OCI-LY7 (cell line): ENCODE measurements around the gene ZMYND19. TPM values are rescaled to one million over a fixed set of nuclear protein-coding genes. Genes with fewer than 3 reads are reported as not detected.
"Not testable (repeated sequence)": the region's sequence is repeated elsewhere in the genome, so short reads cannot be mapped to it uniquely, and the experiment has no call there.

Source experiments
- BruUV-seq: library from RNA; stranded (reverse); fragments of 400-500 nt; replicated peaks from 2 replicates; lab custom pipeline; 2021; lab: Mats Ljungman, UMichigan
- CTCF ChIA-PET: fragments of 300-600 bp; sonication (Branson Sonifier 250); formaldehyde crosslinking; loops from one replicate; lab custom pipeline; 2022; ENCODE audit warnings: antibody characterized with exemption; ENCODE audit not compliant: unreplicated experiment; lab: Charles Lee
- POLR2A ChIA-PET: fragments of 300-600 bp; sonication (Branson Sonifier 250); formaldehyde crosslinking; loops from one replicate; lab custom pipeline; 2022; ENCODE audit warnings: antibody characterized with exemption; lab: Charles Lee
- DNase-seq: peaks from one replicate; pipeline ENCODE4 v3.0.0-alpha.2; 2015; ENCODE audit warnings: low spot score
- H2AFZ ChIP-seq: fragments of 200-600 bp; sonication (generic), shearing (Covaris generic); 2 replicates; pipeline ENCODE4 v1.6.1; 2014; ENCODE audit warnings: mild to moderate bottlenecking, antibody characterized with exemption, low read length, moderate library complexity
- H3K27ac ChIP-seq: fragments of 200-600 bp; sonication (generic); 2 replicates; pipeline ENCODE4 v1.5.1; 2014; ENCODE audit warnings: mixed run types, low read depth, mild to moderate bottlenecking, moderate library complexity, low read length, inconsistent platforms; ENCODE audit not compliant: poor library complexity, severe bottlenecking
- H3K36me3 ChIP-seq: fragments of 200-600 bp; sonication (generic); 2 replicates; pipeline ENCODE4 v1.6.1; 2014; ENCODE audit warnings: mild to moderate bottlenecking, antibody characterized with exemption, low read length, moderate library complexity, mixed read lengths; ENCODE audit not compliant: insufficient read depth
- H3K4me1 ChIP-seq: fragments of 200-600 bp; sonication (generic); 2 replicates; pipeline ENCODE4 v1.5.1; 2014; ENCODE audit warnings: mild to moderate bottlenecking, low read length; ENCODE audit not compliant: insufficient read depth, poor library complexity, severe bottlenecking
- H3K4me2 ChIP-seq: fragments of 200-600 bp; sonication (generic); 2 replicates; pipeline ENCODE4 v1.6.1; 2014; ENCODE audit warnings: mild to moderate bottlenecking, low read length
- H3K4me3 ChIP-seq: fragments of 200-600 bp; sonication (generic); 2 replicates; pipeline ENCODE4 v1.5.1; 2014; ENCODE audit warnings: mild to moderate bottlenecking, low read depth, low read length; ENCODE audit not compliant: poor library complexity, severe bottlenecking
- H3K79me2 ChIP-seq: fragments of 200-600 bp; sonication (generic); 2 replicates; pipeline ENCODE4 v1.6.1; 2016; ENCODE audit warnings: low read depth, mild to moderate bottlenecking, low read length, moderate library complexity, mixed read lengths; ENCODE audit not compliant: insufficient read depth
- H3K9me2 ChIP-seq: fragments of 200-600 bp; sonication (generic); 2 replicates; pipeline ENCODE4 v1.6.1; 2016; ENCODE audit warnings: mild to moderate bottlenecking, low read length, mixed read lengths; ENCODE audit not compliant: insufficient read depth
- H3K9me3 ChIP-seq: fragments of 200-600 bp; sonication (generic); 2 replicates; pipeline ENCODE4 v1.6.1; 2014; ENCODE audit warnings: mild to moderate bottlenecking, mixed run types, low read length, mixed read lengths
- H4K20me1 ChIP-seq: fragments of 200-600 bp; sonication (generic); 2 replicates; pipeline ENCODE4 v1.6.1; 2014; ENCODE audit warnings: mild to moderate bottlenecking, antibody characterized with exemption, low read length, moderate library complexity, mixed read lengths; ENCODE audit not compliant: insufficient read depth
- CTCF ChIP-seq: fragments of 200-600 bp; sonication (generic); conservative IDR thresholded peaks from 2 replicates; pipeline ENCODE4 v1.5.1; 2014; ENCODE audit warnings: mild to moderate bottlenecking, antibody characterized with exemption, low read length, moderate library complexity, mixed read lengths
- EZH2phosphoT487 ChIP-seq: fragments of 200-600 bp; sonication (generic); IDR thresholded peaks from 2 replicates; pipeline ENCODE4 v1.6.1; 2018; ENCODE audit warnings: low read depth, borderline replicate concordance, mild to moderate bottlenecking, mixed run types, antibody characterized with exemption, low read length, moderate library complexity, mixed read lengths
- intact Hi-C: fragments of 100-400 bp; cut with micrococcal nuclease; formaldehyde crosslinking; loops from one replicate; pipeline ENCODE4 v1.10.0; 2022; ENCODE audit not compliant: unreplicated experiment
- total RNA-seq, 2 experiments: library from RNA; depleted of rRNA in 1 of 2; stranded (reverse); fragments of >200 nt in 1 of 2; shearing (Covaris generic) in 1 of 2; gene quantifications; 2 replicates each; pipeline ENCODE4 v1.2.3, GENCODE V29; 2014 to 2022

ZMYND19 gene
- total RNA-seq, 2 experiments from 2014 or later, result 48.4 to 65.8 TPM

DNA sequence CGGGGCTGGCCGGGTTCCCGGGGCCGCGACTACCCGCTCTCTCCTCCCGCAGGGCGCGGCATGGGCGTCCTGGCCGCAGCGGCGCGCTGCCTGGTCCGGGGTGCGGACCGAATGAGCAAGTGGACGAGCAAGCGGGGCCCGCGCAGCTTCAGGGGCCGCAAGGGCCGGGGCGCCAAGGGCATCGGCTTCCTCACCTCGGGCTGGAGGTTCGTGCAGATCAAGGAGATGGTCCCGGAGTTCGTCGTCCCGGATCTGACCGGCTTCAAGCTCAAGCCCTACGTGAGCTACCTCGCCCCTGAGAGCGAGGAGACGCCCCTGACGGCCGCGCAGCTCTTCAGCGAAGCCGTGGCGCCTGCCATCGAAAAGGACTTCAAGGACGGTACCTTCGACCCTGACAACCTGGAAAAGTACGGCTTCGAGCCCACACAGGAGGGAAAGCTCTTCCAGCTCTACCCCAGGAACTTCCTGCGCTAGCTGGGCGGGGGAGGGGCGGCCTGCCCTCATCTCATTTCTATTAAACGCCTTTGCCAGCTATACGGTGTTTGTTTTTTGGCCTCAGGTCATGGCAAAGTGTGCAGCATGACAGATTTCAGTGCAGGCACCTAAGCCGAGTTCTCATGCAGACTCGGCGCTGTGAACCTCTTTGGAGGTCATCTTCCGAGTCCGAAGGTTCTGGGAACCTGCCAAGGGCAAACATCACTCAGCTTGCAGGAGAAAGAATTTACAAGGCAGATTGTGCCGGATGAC is 38.1 kb downstream of the ZMYND19 start:
- peak overlapping the region; percentile 84 for H3K4me2 ChIP-seq
- TF ChIP-seq CTCF, result no peak
- no peak for TF ChIP-seq EZH2phosphoT487
- CTCF ChIA-PET, result interaction anchor here (0.7 kb wide), 1 partner anchor 42 kb away, joined by 3 read pairs; no protein-coding TSS in a partner anchor
- BruUV-seq, result TSS peak; percentile 100
- H3K9me3 ChIP-seq, result no peaks in the 10 kb centered on the region
- no peaks in the 10 kb centered on the region for H3K9me2 ChIP-seq
- DNase-seq, result peak; percentile 32
- H2AFZ ChIP-seq, result 0 out of 2 replicates have a peak overlapping the region, but pooled peaks have one; percentile 13
- peak overlapping the region; percentile 78 for H3K4me3 ChIP-seq
- H3K79me2 ChIP-seq, result peaks cover 6% of the 10 kb centered on the region; the same call in 1 of the 2 replicates
- H3K4me1 ChIP-seq, result peaks cover 16% of the 10 kb centered on the region
- no peaks in the 10 kb centered on the region for H4K20me1 ChIP-seq
- intact Hi-C loops, result no loop called here
- H3K36me3 ChIP-seq, result peaks cover 44% of the 10 kb centered on the region
- POLR2A ChIA-PET, result interaction anchor here (0.5 to 0.7 kb wide), 4 partner anchors 70 to 1927 kb away, joined by 3 to 6 read pairs (median 3); no protein-coding TSS in a partner anchor
- peak overlapping the region; percentile 52 for H3K27ac ChIP-seq

DNA sequence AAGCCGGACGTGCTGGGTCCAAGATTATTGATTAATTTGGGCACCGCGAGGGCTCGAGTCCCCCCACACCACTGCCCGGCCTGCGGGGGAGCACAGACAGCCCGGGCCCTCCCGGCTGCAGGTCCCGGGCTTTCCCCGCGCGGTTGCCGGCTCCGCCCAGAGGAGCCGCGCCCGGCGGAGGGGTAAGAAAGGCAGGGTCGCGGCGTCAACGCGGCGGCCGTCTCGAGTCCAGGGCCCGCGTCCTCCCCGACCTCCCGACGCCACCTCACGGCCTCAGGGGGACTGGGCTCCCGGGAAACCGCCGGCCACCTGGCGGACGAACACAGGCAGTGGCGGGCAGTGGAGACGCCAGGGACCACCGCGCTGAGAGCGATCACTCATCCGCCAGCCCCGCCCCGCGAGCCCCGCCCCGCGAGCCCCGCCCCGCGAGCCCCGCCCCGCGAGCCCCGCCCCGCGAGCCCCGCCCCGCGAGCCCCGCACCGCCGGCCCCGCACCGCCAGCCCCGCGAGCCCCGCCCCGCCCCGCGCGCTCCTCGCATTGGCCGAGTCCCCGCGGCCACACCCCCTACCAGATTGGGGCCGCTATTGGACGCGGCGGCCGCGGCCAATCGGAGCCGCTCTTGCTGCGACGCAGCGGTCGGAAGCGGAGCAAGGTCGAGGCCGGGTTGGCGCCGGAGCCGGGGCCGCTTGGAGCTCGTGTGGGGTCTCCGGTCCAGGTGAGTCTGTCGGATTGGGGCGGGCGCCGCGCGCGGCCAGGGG is 38.9 kb downstream of the ZMYND19 start, which contains the start of gene MRPL41:
TSS of gene MRPL41 (plus strand) at position 616 of the 758 bp plus-strand sequence. CDS start 203 bp downstream, outside the sequence.
- ChIA-PET POLR2A (interaction anchor here (0.5 to 0.7 kb wide), 5 partner anchors 9 to 1927 kb away, joined by 3 to 6 read pairs (median 3); no protein-coding TSS in a partner anchor), CTCF (interaction anchor here (0.7 kb wide), 1 partner anchor 42 kb away, joined by 3 read pairs; no protein-coding TSS in a partner anchor)
- intact Hi-C loops, result loop anchor here (2.0 kb wide), 1 partner anchor 53 kb away; the partner anchor contains the start of gene ARRDC1
- Histone ChIP-seq H3K4me1 (peaks cover 16% of the 10 kb centered on the region), H3K79me2 (peaks cover 6% of the 10 kb centered on the region; the same call in 1 of the 2 replicates), H2AFZ (peak within 1 kb of the TSS; percentile 72; the same call in 1 of the 2 replicates), H3K36me3 (peaks cover 36% of the 10 kb centered on the region), H3K27ac (peak within 1 kb of the TSS; percentile 52), H3K4me3 (peak within 1 kb of the TSS; percentile 86), H3K4me2 (peak within 1 kb of the TSS; percentile 92), H4K20me1 (no peaks in the 10 kb centered on the region), H3K9me2 (no peaks in the 10 kb centered on the region), H3K9me3 (no peaks in the 10 kb centered on the region)
- no TSS peak for BruUV-seq
- TF ChIP-seq CTCF (peak; percentile 40; the same call in 1 of the 2 replicates), EZH2phosphoT487 (no peak)
- DNase-seq, result peak; percentile 93

- peaks cover 16% of the 10 kb centered on the region for H3K4me1 ChIP-seq
- H3K36me3 ChIP-seq, result peaks cover 31% of the 10 kb centered on the region
- intact Hi-C loops, result loop anchor here (2.0 kb wide), 1 partner anchor 54 kb away; the partner anchor contains the start of gene ARRDC1
- H2AFZ ChIP-seq, result peak overlapping the region; percentile 72; the same call in 1 of the 2 replicates
- H3K9me3 ChIP-seq, H3K79me2 ChIP-seq, H4K20me1 ChIP-seq, BruUV-seq, DNase-seq, H3K9me2 ChIP-seq, CTCF ChIA-PET: not testable (repeated sequence)
- H3K27ac ChIP-seq, result peak overlapping the region; percentile 32
- POLR2A ChIA-PET, result interaction anchor here (0.6 kb wide), 1 partner anchor 9 kb away, joined by 3 read pairs; no protein-coding TSS in a partner anchor
- peak overlapping the region; percentile 92 for H3K4me2 ChIP-seq
- H3K4me3 ChIP-seq, result peak overlapping the region; percentile 86
Observed at GRCh38 chr9:137550958-137551263, 39.4 kb downstream of the ZMYND19 start.
